ENCODE measurements around the gene NT5C.

- no peak for TF ChIP-seq CTCF (conservative IDR thresholded peaks at IDR 0.05; ENCODE audit: low read length)
- TF ChIP-seq EZH2phosphoT487 (IDR thresholded peaks at IDR 0.05; ENCODE audit: borderline replicate concordance, low read depth, low read length): no peak
Measured at GRCh38 chr17:75135452-75135851, 3.9 kb upstream of the NT5C start.

All from OCI-LY7 (cell line).